ENCODE data around the gene MEF2A.

Gene MEF2A

DNA sequence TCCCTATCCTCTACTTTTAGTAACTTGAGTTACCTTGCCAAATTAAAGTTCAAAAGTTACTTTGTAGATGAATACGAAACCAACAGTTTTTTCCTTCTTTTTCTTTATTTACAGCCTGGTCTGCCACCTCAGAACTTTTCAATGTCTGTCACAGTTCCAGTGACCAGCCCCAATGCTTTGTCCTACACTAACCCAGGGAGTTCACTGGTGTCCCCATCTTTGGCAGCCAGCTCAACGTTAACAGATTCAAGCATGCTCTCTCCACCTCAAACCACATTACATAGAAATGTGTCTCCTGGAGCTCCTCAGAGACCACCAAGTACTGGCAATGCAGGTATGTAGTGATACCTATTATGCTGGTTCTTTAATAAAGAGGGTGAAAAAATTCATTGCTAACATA is 108.5 kb downstream of the MEF2A start:
- Histone ChIP-seq H3K4me3 (ENCODE audit: low read length in 2 of 2) (no peak overlapping the region), H3K27me3 (ENCODE audit: control insufficient read depth in 1 of 2, insufficient read depth in 2 of 2, low read length in 2 of 2) (no peaks in the 10 kb centered on the region), H3K27ac (ENCODE audit: low read length) (no peak overlapping the region), H3K9ac (ENCODE audit: low read length in 2 of 2) (no peak overlapping the region), H3K9me3 (ENCODE audit: control insufficient read depth in 2 of 2, low read length in 2 of 2) (no peaks in the 10 kb centered on the region), H3K36me3 (ENCODE audit: control insufficient read depth in 2 of 2, insufficient read depth in 2 of 2, low read length in 2 of 2) (peaks cover 12 to 24% of the 10 kb centered on the region in 2 donors), H3K4me1 (ENCODE audit: control insufficient read depth, insufficient read depth, low read length) (no peaks in the 10 kb centered on the region)

DNA sequence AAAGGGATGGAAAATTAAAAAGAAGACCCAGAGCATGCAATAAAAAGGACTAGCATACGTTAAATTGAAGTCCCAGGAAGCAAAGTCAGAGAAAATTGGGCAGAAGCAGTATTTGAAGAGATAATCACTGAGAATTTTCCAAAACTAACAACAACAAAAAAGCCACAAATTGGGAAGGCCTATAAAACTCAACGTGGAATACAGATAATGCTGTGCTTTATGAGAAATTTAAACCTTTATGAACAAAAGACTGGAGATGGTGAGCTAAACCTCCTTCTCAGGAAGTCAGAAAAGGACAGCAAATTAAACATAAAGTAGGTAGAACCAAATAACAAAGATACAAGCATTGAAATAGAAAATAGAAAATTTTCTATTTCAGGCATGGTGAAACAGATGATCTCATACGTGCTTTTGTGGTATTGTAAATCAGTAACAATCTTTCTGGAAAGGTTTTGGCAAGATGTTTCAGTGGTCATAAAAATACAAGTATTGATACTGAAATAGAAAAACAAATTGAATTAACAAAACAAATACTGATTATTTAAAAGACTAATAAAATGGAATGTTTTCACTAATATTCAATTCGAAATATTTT is 111.9 kb downstream of the MEF2A start:
- Histone ChIP-seq H3K4me1 (ENCODE audit: control insufficient read depth, insufficient read depth, low read length) (no peaks in the 10 kb centered on the region), H3K27me3 (ENCODE audit: control insufficient read depth in 1 of 2, insufficient read depth in 2 of 2, low read length in 2 of 2) (no peaks in the 10 kb centered on the region), H3K9ac (ENCODE audit: low read length in 2 of 2) (no peak overlapping the region), H3K36me3 (ENCODE audit: control insufficient read depth in 2 of 2, insufficient read depth in 2 of 2, low read length in 2 of 2) (peaks cover 12 to 24% of the 10 kb centered on the region in 2 donors), H3K4me3 (ENCODE audit: low read length in 2 of 2) (no peak overlapping the region), H3K9me3 (ENCODE audit: control insufficient read depth in 2 of 2, low read length in 2 of 2) (no peaks in the 10 kb centered on the region), H3K27ac (ENCODE audit: low read length) (no peak overlapping the region)

DNA sequence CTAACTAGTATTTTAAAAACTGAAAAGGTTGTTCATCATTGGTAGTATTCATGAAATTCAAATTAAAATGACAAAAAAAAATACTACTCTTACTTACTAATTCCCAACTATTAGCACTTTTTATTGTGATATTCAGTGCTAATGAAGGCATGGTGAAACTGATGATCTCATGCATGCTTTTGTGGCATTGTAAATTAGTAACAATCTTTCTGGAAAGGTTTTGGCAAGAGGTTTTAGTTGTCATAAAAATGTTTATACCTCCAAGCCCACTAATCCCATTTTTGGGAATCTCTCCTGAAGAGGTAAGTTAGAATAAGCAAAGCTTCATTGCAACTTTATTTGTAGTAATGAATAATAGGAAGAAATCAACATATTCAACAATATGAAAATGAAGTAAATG is 114.5 kb downstream of the MEF2A start:
- peaks cover 4 to 10% of the 10 kb centered on the region in 2 donors for H3K36me3 ChIP-seq (ENCODE audit: control insufficient read depth in 2 of 2, insufficient read depth in 2 of 2, low read length in 2 of 2)
- H3K4me1 ChIP-seq (ENCODE audit: control insufficient read depth, insufficient read depth, low read length) = no peaks in the 10 kb centered on the region
- H3K9ac ChIP-seq (ENCODE audit: low read length in 2 of 2) = no peak overlapping the region
- H3K9me3 ChIP-seq (ENCODE audit: control insufficient read depth in 2 of 2, low read length in 2 of 2) = no peaks in the 10 kb centered on the region
- no peaks in the 10 kb centered on the region for H3K27me3 ChIP-seq (ENCODE audit: control insufficient read depth in 1 of 2, insufficient read depth in 2 of 2, low read length in 2 of 2)
- no peak overlapping the region for H3K27ac ChIP-seq (ENCODE audit: low read length)
- H3K4me3 ChIP-seq (ENCODE audit: low read length in 2 of 2) = no peak overlapping the region

DNA sequence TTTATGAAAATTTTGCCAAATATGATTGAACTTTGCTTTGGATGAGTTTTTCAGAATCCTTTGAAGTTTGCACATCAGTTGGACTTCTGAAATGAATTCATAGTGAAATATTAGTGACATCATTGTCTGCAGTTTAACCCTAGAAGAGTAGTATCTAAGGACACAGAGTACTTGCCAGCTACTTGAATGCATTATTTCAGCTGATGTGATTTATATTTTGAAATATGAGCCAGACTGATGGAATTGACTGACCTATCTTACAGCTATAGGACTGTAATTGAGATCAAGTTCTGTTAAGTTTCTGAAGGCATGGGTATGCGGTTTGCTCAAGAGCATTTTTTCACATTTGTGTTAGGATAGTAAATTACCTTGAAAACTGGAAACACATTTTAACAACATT is 116.2 kb downstream of the MEF2A start:
- H3K36me3 ChIP-seq (ENCODE audit: control insufficient read depth in 2 of 2, insufficient read depth in 2 of 2, low read length in 2 of 2) = peaks cover 3 to 6% of the 10 kb centered on the region in 2 donors
- no peak overlapping the region for H3K9ac ChIP-seq (ENCODE audit: low read length in 2 of 2)
- H3K4me1 ChIP-seq (ENCODE audit: control insufficient read depth, insufficient read depth, low read length) = no peaks in the 10 kb centered on the region
- no peak overlapping the region for H3K27ac ChIP-seq (ENCODE audit: low read length)
- no peaks in the 10 kb centered on the region for H3K27me3 ChIP-seq (ENCODE audit: control insufficient read depth in 1 of 2, insufficient read depth in 2 of 2, low read length in 2 of 2)
- H3K4me3 ChIP-seq (ENCODE audit: low read length in 2 of 2) = no peak overlapping the region
- peaks cover 0 to 3% of the 10 kb centered on the region in 2 donors for H3K9me3 ChIP-seq (ENCODE audit: control insufficient read depth in 2 of 2, low read length in 2 of 2)

DNA sequence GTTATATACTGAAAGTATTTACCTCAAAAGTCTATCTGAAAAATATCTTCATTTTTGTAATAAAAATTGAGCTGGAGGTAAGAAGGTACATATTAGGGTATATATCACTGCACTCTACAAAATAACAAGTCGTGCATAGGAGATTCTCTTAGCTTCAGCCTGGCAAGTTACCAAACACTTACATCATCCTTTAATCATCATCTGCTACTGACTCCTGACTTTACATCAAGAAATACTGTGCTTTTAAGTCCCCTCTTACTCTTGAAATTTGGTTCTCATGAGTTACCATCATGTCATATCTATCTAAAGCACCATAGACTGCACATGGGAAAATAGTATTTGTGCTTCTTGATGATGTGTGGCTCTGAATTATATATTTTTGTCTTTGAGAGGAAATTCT is 116.7 kb downstream of the MEF2A start:
- Histone ChIP-seq H3K27me3 (ENCODE audit: control insufficient read depth in 1 of 2, insufficient read depth in 2 of 2, low read length in 2 of 2) (no peaks in the 10 kb centered on the region), H3K27ac (ENCODE audit: low read length) (no peak overlapping the region), H3K4me3 (ENCODE audit: low read length in 2 of 2) (no peak overlapping the region), H3K9me3 (ENCODE audit: control insufficient read depth in 2 of 2, low read length in 2 of 2) (peaks cover 0 to 3% of the 10 kb centered on the region in 2 donors), H3K36me3 (ENCODE audit: control insufficient read depth in 2 of 2, insufficient read depth in 2 of 2, low read length in 2 of 2) (peaks cover 5 to 6% of the 10 kb centered on the region in 2 donors), H3K4me1 (ENCODE audit: control insufficient read depth, insufficient read depth, low read length) (no peaks in the 10 kb centered on the region), H3K9ac (ENCODE audit: low read length in 2 of 2) (no peak overlapping the region)

DNA sequence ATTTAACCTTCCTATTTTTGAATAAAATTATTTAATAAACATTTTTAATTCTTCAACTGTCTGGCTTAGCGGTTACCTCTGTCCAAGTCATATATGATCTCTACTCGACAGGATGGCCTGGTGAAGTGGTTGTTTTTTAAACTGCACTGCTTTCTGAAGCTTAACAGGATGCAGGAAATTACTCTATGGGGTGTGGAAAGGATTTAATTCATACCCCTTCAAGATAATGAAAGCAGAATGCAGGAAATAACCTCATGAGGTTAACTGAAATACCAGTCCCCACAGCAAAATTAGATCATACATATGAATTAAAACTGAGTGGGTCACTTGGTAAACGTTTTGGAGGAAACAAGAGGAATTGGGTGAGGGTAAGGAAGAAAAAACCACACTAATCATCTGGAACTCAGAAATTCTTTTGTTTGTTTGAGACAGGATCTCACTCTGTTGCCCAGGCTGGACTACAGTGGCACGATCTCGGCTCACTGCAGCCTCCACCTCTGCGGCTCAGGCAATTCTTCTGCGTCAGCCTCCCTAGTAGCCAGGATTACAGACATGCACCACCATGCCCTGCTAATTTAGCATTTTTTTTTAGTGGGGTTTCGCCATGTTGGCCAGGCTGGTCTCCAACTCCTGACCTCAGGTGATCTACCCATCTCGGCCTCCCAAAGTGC is 117.4 kb downstream of the MEF2A start:
- Histone ChIP-seq H3K4me1 (ENCODE audit: control insufficient read depth, insufficient read depth, low read length) (no peaks in the 10 kb centered on the region), H3K27me3 (ENCODE audit: control insufficient read depth in 1 of 2, insufficient read depth in 2 of 2, low read length in 2 of 2) (no peaks in the 10 kb centered on the region), H3K36me3 (ENCODE audit: control insufficient read depth in 2 of 2, insufficient read depth in 2 of 2, low read length in 2 of 2) (peaks cover 5 to 6% of the 10 kb centered on the region in 2 donors), H3K9me3 (ENCODE audit: control insufficient read depth in 2 of 2, low read length in 2 of 2) (peaks cover 0 to 3% of the 10 kb centered on the region in 2 donors), H3K27ac (ENCODE audit: low read length) (no peak overlapping the region), H3K4me3 (ENCODE audit: low read length in 2 of 2) (no peak overlapping the region), H3K9ac (ENCODE audit: low read length in 2 of 2) (no peak overlapping the region)

DNA sequence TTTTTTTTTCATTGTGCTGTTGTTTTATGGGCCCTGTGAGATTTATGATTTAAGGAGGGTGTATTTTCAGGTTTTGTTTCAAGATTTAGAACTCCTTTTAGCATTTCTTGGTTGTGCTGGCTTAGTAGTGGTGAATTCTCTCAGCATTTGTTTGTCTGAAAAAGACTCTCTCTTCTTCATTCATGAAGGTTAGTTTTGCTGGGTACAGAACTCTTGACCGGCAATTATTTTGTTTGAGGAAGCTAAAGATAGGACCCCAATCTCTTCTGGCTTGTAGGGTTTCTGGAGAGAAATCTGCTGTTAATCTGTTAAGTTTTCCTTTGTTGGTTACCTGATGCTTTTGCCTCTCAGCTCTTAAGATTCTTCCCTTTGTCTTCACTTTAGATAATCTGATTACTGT is 120.5 kb downstream of the MEF2A start:
- peaks cover 7 to 8% of the 10 kb centered on the region in 2 donors for H3K36me3 ChIP-seq (ENCODE audit: control insufficient read depth in 2 of 2, insufficient read depth in 2 of 2, low read length in 2 of 2)
- H3K4me3 ChIP-seq (ENCODE audit: low read length in 2 of 2) = no peak overlapping the region
- no peaks in the 10 kb centered on the region for H3K4me1 ChIP-seq (ENCODE audit: control insufficient read depth, insufficient read depth, low read length)
- peaks cover 0 to 3% of the 10 kb centered on the region in 2 donors for H3K9me3 ChIP-seq (ENCODE audit: control insufficient read depth in 2 of 2, low read length in 2 of 2)
- no peaks in the 10 kb centered on the region for H3K27me3 ChIP-seq (ENCODE audit: control insufficient read depth in 1 of 2, insufficient read depth in 2 of 2, low read length in 2 of 2)
- H3K9ac ChIP-seq (ENCODE audit: low read length in 2 of 2) = no peak overlapping the region
- H3K27ac ChIP-seq (ENCODE audit: low read length) = no peak overlapping the region

DNA sequence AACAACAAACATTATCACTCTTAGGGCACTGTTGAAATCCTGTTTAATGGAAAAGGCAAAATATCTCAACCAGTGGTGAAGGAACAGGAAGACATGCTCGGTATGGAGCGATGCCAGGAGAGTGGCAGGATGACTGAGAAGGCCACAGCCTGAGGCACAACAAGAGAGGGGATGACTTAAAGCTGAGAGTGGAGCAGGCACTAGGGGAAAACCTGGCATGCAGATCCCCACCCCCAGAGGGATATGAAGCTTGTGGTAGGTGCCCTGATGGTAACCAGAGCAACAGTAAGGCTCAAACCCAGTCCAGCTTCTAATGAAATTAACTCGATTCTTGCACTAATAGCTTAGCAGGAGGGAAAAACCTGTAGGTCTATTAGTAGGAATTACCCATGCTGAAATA is 127.0 kb downstream of the MEF2A start:
- no peak overlapping the region for H3K4me3 ChIP-seq (ENCODE audit: low read length in 2 of 2)
- H3K27me3 ChIP-seq (ENCODE audit: control insufficient read depth in 1 of 2, insufficient read depth in 2 of 2, low read length in 2 of 2) = no peaks in the 10 kb centered on the region
- no peak overlapping the region for H3K27ac ChIP-seq (ENCODE audit: low read length)
- H3K9me3 ChIP-seq (ENCODE audit: control insufficient read depth in 2 of 2, low read length in 2 of 2) = no peaks in the 10 kb centered on the region
- no peak overlapping the region for H3K9ac ChIP-seq (ENCODE audit: low read length in 2 of 2)
- no peaks in the 10 kb centered on the region for H3K4me1 ChIP-seq (ENCODE audit: control insufficient read depth, insufficient read depth, low read length)
- peaks cover 18% of the 10 kb centered on the region in 2 donors for H3K36me3 ChIP-seq (ENCODE audit: control insufficient read depth in 2 of 2, insufficient read depth in 2 of 2, low read length in 2 of 2)

DNA sequence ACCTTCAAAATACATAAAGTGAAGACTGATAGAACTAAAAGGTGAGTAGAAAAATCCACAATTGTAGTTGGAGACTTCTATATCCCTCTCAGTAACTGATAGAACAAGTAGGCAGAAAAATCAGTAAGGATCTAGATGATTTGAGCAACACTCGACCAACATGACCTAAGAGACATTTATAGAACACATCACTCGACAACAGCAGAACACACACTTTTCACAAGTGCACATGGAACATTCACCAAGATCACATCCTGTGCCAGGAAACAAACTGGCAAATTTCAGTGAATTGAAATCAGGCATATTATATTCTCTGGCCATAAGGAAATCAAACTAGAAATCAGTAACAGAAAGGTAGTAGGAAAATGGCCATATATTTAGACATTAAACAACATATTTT is 130.3 kb downstream of the MEF2A start:
- Histone ChIP-seq H3K36me3 (ENCODE audit: control insufficient read depth in 2 of 2, insufficient read depth in 2 of 2, low read length in 2 of 2) (peaks cover 10 to 13% of the 10 kb centered on the region in 2 donors), H3K9ac (ENCODE audit: low read length in 2 of 2) (no peak overlapping the region), H3K4me1 (ENCODE audit: control insufficient read depth, insufficient read depth, low read length) (no peaks in the 10 kb centered on the region), H3K9me3 (ENCODE audit: control insufficient read depth in 2 of 2, low read length in 2 of 2) (no peaks in the 10 kb centered on the region), H3K27ac (ENCODE audit: low read length) (no peak overlapping the region), H3K4me3 (ENCODE audit: low read length in 2 of 2) (no peak overlapping the region), H3K27me3 (ENCODE audit: control insufficient read depth in 1 of 2, insufficient read depth in 2 of 2, low read length in 2 of 2) (no peaks in the 10 kb centered on the region)

DNA sequence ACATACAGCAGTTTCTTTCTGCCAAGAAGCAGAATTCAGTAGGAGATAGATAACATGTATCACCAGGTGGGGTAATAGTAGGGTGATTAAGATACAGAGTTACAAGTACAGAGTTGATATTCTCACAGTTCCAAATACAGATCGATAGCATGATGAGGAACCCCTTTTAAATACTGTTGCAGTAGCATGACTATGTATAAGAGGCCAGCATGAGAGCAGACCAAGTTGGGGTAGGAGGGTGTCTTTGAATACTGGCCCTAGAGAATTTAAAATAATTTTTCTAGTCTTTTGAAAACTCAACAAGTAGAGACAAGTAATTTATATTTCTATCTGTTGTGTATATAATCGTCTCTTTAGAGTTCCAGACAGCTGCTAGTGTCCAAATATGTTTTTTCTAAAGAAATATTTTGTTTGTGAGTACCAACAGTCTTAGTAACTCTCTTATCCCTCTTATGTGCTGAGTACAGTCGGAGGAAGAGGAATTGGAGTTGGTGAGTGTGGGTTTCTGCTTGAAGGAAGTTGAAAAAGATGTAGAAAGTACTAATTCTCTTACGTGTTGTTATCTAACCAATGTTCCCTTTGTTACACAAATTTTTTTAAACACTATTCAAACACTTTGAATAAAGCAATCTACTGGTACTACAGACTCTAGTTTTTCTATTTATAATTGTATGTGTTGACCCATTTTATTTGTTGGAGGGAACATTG is 137.3 kb downstream of the MEF2A start:
- H3K9me3 ChIP-seq (ENCODE audit: control insufficient read depth in 2 of 2, low read length in 2 of 2) = no peaks in the 10 kb centered on the region
- peaks cover 5% of the 10 kb centered on the region for H3K4me1 ChIP-seq (ENCODE audit: control insufficient read depth, insufficient read depth, low read length)
- H3K27me3 ChIP-seq (ENCODE audit: control insufficient read depth in 1 of 2, insufficient read depth in 2 of 2, low read length in 2 of 2) = no peaks in the 10 kb centered on the region
- H3K4me3 ChIP-seq (ENCODE audit: low read length in 2 of 2) = no peak overlapping the region
- H3K9ac ChIP-seq (ENCODE audit: low read length in 2 of 2) = peak overlapping the region in 1 of 2 donors; percentile 48
- H3K27ac ChIP-seq (ENCODE audit: low read length) = peak overlapping the region; percentile 53
- H3K36me3 ChIP-seq (ENCODE audit: control insufficient read depth in 2 of 2, insufficient read depth in 2 of 2, low read length in 2 of 2) = peaks cover 0 to 2% of the 10 kb centered on the region in 2 donors

Measured in stomach smooth muscle (tissue), 2 donors.